ELF-1 (cell line): ENCODE data around the gene PKP4.
"Not testable (repeated sequence)": the region's sequence is repeated elsewhere in the genome, so short reads cannot be mapped to it uniquely, and the experiment has no call there.

Experiments used
- DNase-seq: peaks from one replicate; pipeline ENCODE4 v3.0.0-alpha.2; 2016; ENCODE audit warnings: low read depth, low spot score

The PKP4 gene

GRCh38 chr2:158677542-158677941, 220.8 kb downstream of the PKP4 start:
- no peak for DNase-seq

GRCh38 chr2:158681816-158682215, 225.1 kb downstream of the PKP4 start:
- DNase-seq, result no peak

GRCh38 chr2:158685646-158686045, 228.9 kb downstream of the PKP4 start:
- DNase-seq, result no peak

GRCh38 chr2:158686210-158686691, 229.5 kb downstream of the PKP4 start:
- no peak for DNase-seq

- no peak for DNase-seq
Measured at GRCh38 chr2:158687315-158687714, 230.6 kb downstream of the PKP4 start.

GRCh38 chr2:158688721-158689120, 232.0 kb downstream of the PKP4 start:
- no peak for DNase-seq

- peak; percentile 20 for DNase-seq
Measured at GRCh38 chr2:158689391-158689790, 232.6 kb downstream of the PKP4 start.

GRCh38 chr2:158690823-158691222, 234.1 kb downstream of the PKP4 start:
- DNase-seq, result no peak

GRCh38 chr2:158691619-158692018, 234.9 kb downstream of the PKP4 start:
- no peak for DNase-seq

- DNase-seq, result no peak
Measured at GRCh38 chr2:158692372-158693103, 235.8 kb downstream of the PKP4 start.

GRCh38 chr2:158693476-158693875, 236.7 kb downstream of the PKP4 start:
- no peak for DNase-seq

GRCh38 chr2:158695305-158695704, 238.6 kb downstream of the PKP4 start:
- no peak for DNase-seq

GRCh38 chr2:158695744-158696143, 239.0 kb downstream of the PKP4 start:
- peak; percentile 47 for DNase-seq

GRCh38 chr2:158699323-158699722, 242.6 kb downstream of the PKP4 start:
- no peak for DNase-seq

- no peak for DNase-seq
Measured at GRCh38 chr2:158701101-158701500, 244.3 kb downstream of the PKP4 start.

GRCh38 chr2:158702740-158703139, 246.0 kb downstream of the PKP4 start:
- no peak for DNase-seq

GRCh38 chr2:158704724-158705465, 248.1 kb downstream of the PKP4 start:
- DNase-seq, result not testable (repeated sequence)

GRCh38 chr2:158712791-158713522, 256.2 kb downstream of the PKP4 start:
- no peak for DNase-seq

GRCh38 chr2:158713523-158714138, 256.9 kb downstream of the PKP4 start:
- DNase-seq, result no peak

GRCh38 chr2:158714420-158714819, 257.7 kb downstream of the PKP4 start:
- no peak for DNase-seq

GRCh38 chr2:158715357-158715756, 258.6 kb downstream of the PKP4 start:
- DNase-seq, result no peak
